HG02571 (cell line): ENCODE results near the gene STX17.
"Not testable (repeated sequence)": the region's sequence is repeated elsewhere in the genome, so short reads cannot be mapped to it uniquely, and the experiment has no call there.

Experiments
- ATAC-seq: cut with Tn5 transposase; IDR thresholded peaks from one replicate; pipeline ENCODE4 v1.9.1; 2021; ENCODE audit warnings: mild to moderate bottlenecking, moderate library complexity; ENCODE audit not compliant: unreplicated experiment

Gene STX17

DNA sequence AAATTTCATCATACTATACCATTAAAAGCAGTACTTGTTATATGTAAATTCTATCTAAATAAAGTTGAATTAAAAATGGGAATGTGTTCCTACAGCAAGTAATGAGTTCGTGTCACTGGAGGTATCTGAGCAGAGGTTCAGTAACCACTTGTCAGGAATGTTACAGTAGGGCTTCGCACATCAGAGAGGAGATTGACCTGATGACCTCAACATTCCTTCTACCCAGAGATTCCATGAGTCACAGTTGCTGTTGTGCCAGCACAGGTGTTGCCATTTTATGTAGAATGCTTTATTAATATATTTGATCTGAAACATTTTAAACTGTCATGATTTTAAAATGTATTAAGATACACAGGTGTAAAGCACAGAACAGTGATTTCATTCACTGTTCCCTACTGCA is 60.3 kb downstream of the STX17 start:
- no peak for ATAC-seq

DNA sequence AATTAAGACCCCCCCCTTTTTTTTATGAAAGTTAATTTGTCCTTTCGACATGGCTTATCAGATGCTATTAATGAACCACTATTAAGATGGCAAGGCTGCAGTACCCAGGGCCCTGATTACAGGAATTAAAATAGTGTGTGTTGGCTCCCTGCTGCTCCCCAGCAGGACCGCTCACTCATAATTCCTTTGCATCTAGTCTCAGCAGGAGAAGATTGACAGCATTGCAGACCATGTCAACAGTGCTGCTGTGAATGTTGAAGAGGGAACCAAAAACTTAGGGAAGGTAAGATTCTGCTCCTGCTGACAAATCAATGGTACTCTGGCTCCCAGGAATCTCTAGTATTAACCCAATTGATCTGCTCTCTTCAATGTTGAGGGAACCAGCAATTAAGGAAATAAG is 61.0 kb downstream of the STX17 start:
- no peak for ATAC-seq

GRCh38 chr9:99970481-99970880 is 64.0 kb downstream of the STX17 start:
- ATAC-seq: no peak

GRCh38 chr9:99971410-99971809 is 65.0 kb downstream of the STX17 start:
- no peak for ATAC-seq

GRCh38 chr9:99973455-99973854 is 67.0 kb downstream of the STX17 start:
- ATAC-seq: no peak

DNA sequence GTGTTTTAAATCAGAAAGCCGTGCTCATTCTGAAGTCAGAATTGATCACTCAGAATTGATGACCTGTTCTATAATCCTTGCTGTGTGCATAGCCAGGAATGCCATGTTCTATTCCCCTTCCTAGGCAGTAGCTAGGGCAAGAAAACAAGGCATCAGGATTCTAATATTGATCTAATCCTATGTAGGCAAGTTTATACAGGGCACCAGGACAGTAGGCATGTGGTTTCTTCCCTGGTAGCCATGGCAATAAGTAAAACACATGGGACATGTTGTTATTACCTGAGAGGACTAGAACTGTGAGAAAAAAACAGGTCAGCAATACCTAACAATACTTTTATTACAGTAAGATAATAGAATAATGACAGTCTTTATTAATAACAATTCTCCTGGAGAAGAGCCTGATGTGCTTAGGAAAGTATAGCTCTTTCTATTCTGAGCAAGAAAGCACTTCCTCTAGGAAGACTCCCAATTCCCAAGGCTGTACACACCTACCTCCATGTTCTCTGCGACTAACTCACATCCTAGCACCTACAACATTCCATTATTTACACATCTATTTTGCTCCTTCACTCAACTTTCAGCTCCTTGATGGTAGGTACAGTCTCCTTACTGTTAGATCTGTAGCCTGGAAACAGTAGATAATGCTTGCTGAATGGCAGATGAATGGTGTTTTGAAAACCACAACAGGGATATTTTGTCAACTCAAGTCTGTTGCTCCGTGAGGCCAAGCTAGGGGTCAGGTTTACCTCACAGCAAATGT is 70.8 kb downstream of the STX17 start:
- no peak for ATAC-seq

- ATAC-seq: no peak
These were observed 71.8 kb downstream of the STX17 start for GRCh38 chr9:99978221-99978620.

DNA sequence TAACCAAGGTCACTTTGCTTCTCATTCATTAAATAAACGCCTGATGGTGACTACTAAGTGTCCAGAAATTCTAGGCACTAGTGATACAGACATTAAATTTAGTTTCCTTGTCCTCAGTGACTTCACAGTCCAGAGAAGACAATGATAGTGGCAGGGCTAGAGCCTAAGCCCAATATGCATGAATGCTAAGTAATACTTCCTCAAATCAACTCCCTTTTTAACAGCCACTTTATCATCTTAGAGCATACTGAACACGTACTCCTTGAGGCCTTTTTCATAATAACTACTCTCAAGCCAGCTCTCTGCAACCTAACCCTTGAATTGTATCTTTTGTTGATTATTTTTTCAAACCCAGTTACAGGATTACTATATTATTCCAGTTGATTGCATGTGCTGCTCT is 74.1 kb downstream of the STX17 start:
- ATAC-seq: no peak

DNA sequence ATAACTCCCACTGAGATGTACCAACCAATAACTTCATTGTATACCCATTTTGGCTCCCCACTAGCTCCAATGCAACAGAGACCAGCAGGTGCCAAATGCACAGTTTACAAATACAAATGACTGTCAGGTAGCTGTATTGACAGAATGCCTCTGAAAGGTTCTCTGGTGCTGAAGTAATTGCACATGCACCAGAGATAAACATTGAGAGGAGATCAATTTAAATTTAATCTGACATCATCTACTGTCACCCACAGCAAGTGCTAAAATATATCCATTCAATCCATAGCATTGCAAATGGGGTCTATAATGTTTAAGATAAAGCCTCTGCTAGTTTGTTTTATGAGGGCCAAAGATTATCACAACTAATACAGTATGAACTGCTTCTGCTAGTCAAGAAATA is 80.2 kb downstream of the STX17 start:
- no peak for ATAC-seq

- not testable (repeated sequence) for ATAC-seq
These were observed 84.1 kb downstream of the STX17 start for GRCh38 chr9:99990508-99990907.

DNA sequence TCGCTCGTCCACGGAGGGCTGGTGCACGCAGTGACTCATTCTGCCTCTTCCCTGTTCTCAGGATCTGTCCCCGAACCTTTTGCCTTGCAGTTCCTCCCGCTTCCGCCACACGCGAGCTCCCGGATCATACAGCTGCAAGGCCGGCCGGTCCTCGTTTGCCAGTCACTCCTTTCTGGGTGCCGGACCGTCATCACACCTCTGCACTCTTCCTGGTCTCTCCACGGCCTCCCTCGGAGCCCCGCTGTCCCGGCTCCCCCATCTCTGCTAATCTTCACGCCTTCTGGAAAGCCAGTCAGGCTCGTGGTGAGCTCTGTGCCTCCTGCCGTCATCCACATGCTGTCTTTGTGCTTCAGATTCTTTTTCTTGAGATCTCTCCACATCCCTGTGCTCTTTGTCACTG is 91.8 kb downstream of the STX17 start:
- ATAC-seq: no peak

DNA sequence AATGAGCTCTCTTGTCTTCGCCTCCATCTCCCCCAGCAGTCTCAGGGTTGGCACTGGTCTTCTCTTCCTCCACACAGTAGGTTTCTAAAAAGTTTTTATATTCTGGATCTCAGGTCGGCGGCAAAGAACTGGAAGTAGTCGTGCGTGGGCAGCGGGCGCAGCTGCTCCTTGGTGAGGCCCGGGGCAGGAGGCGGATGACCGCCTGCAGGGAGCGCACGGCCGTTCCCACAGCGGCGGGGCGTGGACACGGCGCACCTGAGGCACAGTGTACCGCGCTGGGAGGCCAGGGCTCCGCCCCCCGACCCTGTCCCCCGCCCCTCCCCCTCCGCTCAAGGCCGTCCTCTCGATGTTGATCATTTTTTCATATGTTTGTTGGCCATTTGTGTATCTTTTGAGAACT is 92.4 kb downstream of the STX17 start:
- no peak for ATAC-seq

GRCh38 chr9:99999797-100000196 is 93.3 kb downstream of the STX17 start:
- ATAC-seq: no peak

GRCh38 chr9:100011062-100011681 is 104.7 kb downstream of the STX17 start:
- no peak for ATAC-seq

- no peak for ATAC-seq
These were observed 105.8 kb downstream of the STX17 start for GRCh38 chr9:100012279-100012678.

- ATAC-seq: no peak
These were observed 107.1 kb downstream of the STX17 start for GRCh38 chr9:100013573-100013972.

DNA sequence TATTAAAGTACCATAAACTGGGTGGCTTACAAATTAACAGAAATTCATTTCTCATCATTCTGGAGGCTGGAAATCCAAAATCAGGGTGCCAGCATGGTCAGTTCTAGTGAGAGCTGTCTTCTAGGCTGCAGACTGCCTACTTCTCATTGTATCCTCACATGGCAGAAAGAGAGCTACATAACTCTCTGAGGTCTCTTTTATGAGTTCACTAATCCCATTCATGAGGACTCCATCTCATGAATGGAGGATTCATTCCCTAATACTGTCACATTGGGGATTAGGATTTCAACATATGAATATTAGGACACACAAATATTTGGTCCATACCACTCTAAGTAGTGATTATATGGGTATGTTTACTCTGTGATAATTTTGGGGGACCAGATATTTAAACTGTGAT is 108.4 kb downstream of the STX17 start:
- ATAC-seq: no peak

DNA sequence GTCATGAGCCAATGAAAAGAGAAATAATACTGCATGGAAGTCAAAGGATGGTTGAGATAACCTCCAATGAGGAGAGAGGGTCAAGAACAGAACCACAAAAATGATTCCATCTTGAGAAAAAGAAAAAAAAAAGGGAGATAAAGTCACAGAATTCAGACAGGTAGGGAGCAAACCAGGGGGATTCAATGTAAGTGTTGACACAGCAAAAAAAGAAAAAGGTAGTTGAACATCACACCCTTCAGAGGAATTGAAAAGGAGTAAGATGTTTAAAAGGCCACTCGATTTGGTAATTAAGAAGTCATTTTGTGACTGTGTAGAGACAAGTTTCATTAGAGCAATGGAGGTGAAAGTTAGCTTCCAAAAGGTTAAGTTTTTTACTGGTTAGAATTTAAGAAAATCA is 113.1 kb downstream of the STX17 start:
- no peak for ATAC-seq
